Mesendoderm (in vitro differentiated cells): ENCODE measurements around the gene CTNNA3.

ENCODE experiments used
- DNase-seq: peaks from one replicate; pipeline ENCODE4 v3.0.0; 2013
- H2AK5ac ChIP-seq: 2 replicates; pipeline ENCODE4 v1.6.1; 2013; ENCODE audit warnings: low read length, inconsistent platforms
- H2BK120ac ChIP-seq: 2 replicates; pipeline ENCODE4 v1.6.1; 2013; ENCODE audit warnings: low read depth, mild to moderate bottlenecking, low read length, moderate library complexity, mixed read lengths
- H2BK15ac ChIP-seq: replicated peaks from 2 replicates; pipeline ENCODE4 v1.6.1; 2013; ENCODE audit warnings: low read depth, mild to moderate bottlenecking, moderate library complexity
- H2BK5ac ChIP-seq: 2 replicates; pipeline ENCODE4 v1.6.1; 2013; ENCODE audit warnings: low read length, inconsistent platforms
- H3K18ac ChIP-seq: 2 replicates; pipeline ENCODE4 v1.6.1; 2013; ENCODE audit warnings: mild to moderate bottlenecking, low read length, mixed read lengths
- H3K23ac ChIP-seq: one replicate; pipeline ENCODE4 v1.6.1; 2013; ENCODE audit warnings: low read length
- H3K27ac ChIP-seq: 2 replicates; pipeline ENCODE4 v1.5.1; 2013; ENCODE audit warnings: low read depth, mild to moderate bottlenecking, inconsistent platforms, low read length, moderate library complexity
- H3K27me3 ChIP-seq: 2 replicates; pipeline ENCODE4 v1.6.1; 2013; ENCODE audit warnings: low read length, control low read depth, mild to moderate bottlenecking, inconsistent platforms; ENCODE audit not compliant: insufficient read depth, poor library complexity
- H3K36me3 ChIP-seq: 2 replicates; pipeline ENCODE4 v1.6.1; 2013; ENCODE audit warnings: low read length, inconsistent platforms; ENCODE audit not compliant: control insufficient read depth, insufficient read depth
- H3K4ac ChIP-seq: one replicate; pipeline ENCODE4 v1.6.1; 2013; ENCODE audit warnings: low read depth, mild to moderate bottlenecking, low read length, moderate library complexity
- H3K4me1 ChIP-seq: 2 replicates; pipeline ENCODE4 v1.6.1; 2013; ENCODE audit warnings: low read depth, low read length, inconsistent platforms; ENCODE audit not compliant: control insufficient read depth
- H3K4me2 ChIP-seq: 2 replicates; pipeline ENCODE4 v1.6.1; 2013; ENCODE audit warnings: low read length
- H3K4me3 ChIP-seq: 2 replicates; pipeline ENCODE4 v1.5.1; 2013; ENCODE audit warnings: mild to moderate bottlenecking, low read length
- H3K56ac ChIP-seq: one replicate; pipeline ENCODE4 v1.6.1; 2013; ENCODE audit warnings: low read length
- H3K79me1 ChIP-seq: 2 replicates; pipeline ENCODE4 v1.6.1; 2013; ENCODE audit warnings: low read length, inconsistent platforms
- H3K79me2 ChIP-seq: 2 replicates; pipeline ENCODE4 v1.6.1; 2013; ENCODE audit warnings: mild to moderate bottlenecking, low read length; ENCODE audit not compliant: control insufficient read depth, insufficient read depth
- H3K9ac ChIP-seq: 2 replicates; pipeline ENCODE4 v1.6.1; 2013; ENCODE audit warnings: low read length, inconsistent platforms
- H4K5ac ChIP-seq: one replicate; pipeline ENCODE4 v1.6.1; 2013; ENCODE audit warnings: low read length
- H4K8ac ChIP-seq: one replicate; pipeline ENCODE4 v1.6.1; 2013; ENCODE audit warnings: low read depth, mild to moderate bottlenecking, control low read depth, low read length, moderate library complexity
- WGBS: extraction: QIAGEN DNeasy Blood & Tissue Kit; methylation state at CpG from one replicate; pipeline ENCODE4 v1.1.7; 2013; ENCODE audit warnings: low lambda C conversion rate, missing lambda C conversion rate; ENCODE audit not compliant: insufficient coverage; ENCODE audit errors: extremely low coverage; 5-methylcytosine and 5-hydroxymethylcytosine counted together

CTNNA3 gene

GRCh38 chr10:66823301-66823700 lies 872.7 kb downstream of the CTNNA3 start:
- no peak overlapping the region for H3K4ac ChIP-seq
- H2AK5ac ChIP-seq: no peak overlapping the region
- no peak overlapping the region for H3K27ac ChIP-seq
- no peaks in the 10 kb centered on the region for H3K36me3 ChIP-seq
- no peaks in the 10 kb centered on the region for H3K27me3 ChIP-seq
- DNase-seq: no peak
- H3K4me2 ChIP-seq: no peak overlapping the region
- H2BK120ac ChIP-seq: no peak overlapping the region
- H4K5ac ChIP-seq: no peak overlapping the region
- no peaks in the 10 kb centered on the region for H3K4me1 ChIP-seq
- no peak overlapping the region for H3K23ac ChIP-seq
- no peak overlapping the region for H2BK5ac ChIP-seq
- no peak overlapping the region for H3K56ac ChIP-seq
- H3K4me3 ChIP-seq: no peak overlapping the region
- H4K8ac ChIP-seq: no peak overlapping the region
- no peaks in the 10 kb centered on the region for H3K79me2 ChIP-seq
- WGBS: no CpG with 5 or more reads among the region's 1 CpG
- H3K9ac ChIP-seq: no peak overlapping the region
- no peak overlapping the region for H2BK15ac ChIP-seq
- H3K18ac ChIP-seq: no peak overlapping the region
- H3K79me1 ChIP-seq: no peaks in the 10 kb centered on the region

GRCh38 chr10:66822801-66823200 lies 873.2 kb downstream of the CTNNA3 start:
- DNase-seq: peak; percentile 12
- no peak overlapping the region for H3K4me3 ChIP-seq
- H2BK15ac ChIP-seq: no peak overlapping the region
- H3K79me1 ChIP-seq: no peaks in the 10 kb centered on the region
- H3K27ac ChIP-seq: no peak overlapping the region
- no CpG with 5 or more reads among the region's 1 CpG for WGBS
- H2BK5ac ChIP-seq: no peak overlapping the region
- H3K36me3 ChIP-seq: no peaks in the 10 kb centered on the region
- no peak overlapping the region for H2AK5ac ChIP-seq
- H3K4ac ChIP-seq: no peak overlapping the region
- H4K5ac ChIP-seq: no peak overlapping the region
- no peaks in the 10 kb centered on the region for H3K79me2 ChIP-seq
- H3K4me1 ChIP-seq: no peaks in the 10 kb centered on the region
- H3K18ac ChIP-seq: no peak overlapping the region
- no peaks in the 10 kb centered on the region for H3K27me3 ChIP-seq
- H3K9ac ChIP-seq: no peak overlapping the region
- H2BK120ac ChIP-seq: no peak overlapping the region
- no peak overlapping the region for H3K23ac ChIP-seq
- no peak overlapping the region for H3K56ac ChIP-seq
- H3K4me2 ChIP-seq: no peak overlapping the region
- no peak overlapping the region for H4K8ac ChIP-seq

GRCh38 chr10:66819691-66820090 lies 876.3 kb downstream of the CTNNA3 start:
- no peak overlapping the region for H3K9ac ChIP-seq
- H3K18ac ChIP-seq: no peak overlapping the region

GRCh38 chr10:66813122-66813521 lies 882.9 kb downstream of the CTNNA3 start:
- Histone ChIP-seq H2BK120ac (no peak overlapping the region), H3K79me1 (no peaks in the 10 kb centered on the region), H3K36me3 (no peaks in the 10 kb centered on the region), H3K27ac (no peak overlapping the region), H3K9ac (no peak overlapping the region), H3K18ac (no peak overlapping the region), H4K5ac (no peak overlapping the region), H2BK5ac (no peak overlapping the region), H2AK5ac (no peak overlapping the region), H3K4me2 (no peak overlapping the region), H3K4ac (no peak overlapping the region), H3K23ac (no peak overlapping the region), H3K4me3 (no peak overlapping the region), H2BK15ac (no peak overlapping the region), H3K27me3 (no peaks in the 10 kb centered on the region), H3K79me2 (no peaks in the 10 kb centered on the region), H3K4me1 (no peaks in the 10 kb centered on the region), H3K56ac (no peak overlapping the region), H4K8ac (no peak overlapping the region)
- no CpG with 5 or more reads among the region's 2 CpGs for WGBS
- no peak for DNase-seq

More at GRCh38 chr10:66819691-66820090, 876.3 kb downstream of the CTNNA3 start:
- H3K4me2 ChIP-seq: no peak overlapping the region
- H2BK5ac ChIP-seq: no peak overlapping the region
- no peaks in the 10 kb centered on the region for H3K79me1 ChIP-seq
- no peaks in the 10 kb centered on the region for H3K79me2 ChIP-seq
- H3K27ac ChIP-seq: no peak overlapping the region
- H2BK15ac ChIP-seq: no peak overlapping the region
- no peaks in the 10 kb centered on the region for H3K4me1 ChIP-seq
- H3K4ac ChIP-seq: no peak overlapping the region
- no peak overlapping the region for H4K8ac ChIP-seq
- no peak overlapping the region for H3K23ac ChIP-seq
- H4K5ac ChIP-seq: no peak overlapping the region
- DNase-seq: no peak
- no peak overlapping the region for H3K56ac ChIP-seq
- H3K4me3 ChIP-seq: no peak overlapping the region
- no peaks in the 10 kb centered on the region for H3K27me3 ChIP-seq
- H3K36me3 ChIP-seq: no peaks in the 10 kb centered on the region
- H2BK120ac ChIP-seq: no peak overlapping the region
- H2AK5ac ChIP-seq: no peak overlapping the region

GRCh38 chr10:66811211-66811610 lies 884.8 kb downstream of the CTNNA3 start:
- Histone ChIP-seq H3K27ac (no peak overlapping the region), H3K23ac (no peak overlapping the region), H2BK120ac (no peak overlapping the region), H3K4me2 (no peak overlapping the region), H3K4me3 (no peak overlapping the region), H3K9ac (no peak overlapping the region), H3K79me1 (no peaks in the 10 kb centered on the region), H3K27me3 (no peaks in the 10 kb centered on the region), H3K4me1 (no peaks in the 10 kb centered on the region), H3K18ac (no peak overlapping the region), H3K79me2 (no peaks in the 10 kb centered on the region), H2BK5ac (no peak overlapping the region), H3K4ac (no peak overlapping the region), H4K5ac (no peak overlapping the region), H2BK15ac (no peak overlapping the region), H3K56ac (no peak overlapping the region), H3K36me3 (no peaks in the 10 kb centered on the region), H4K8ac (no peak overlapping the region), H2AK5ac (no peak overlapping the region)
- DNase-seq: no peak
- WGBS: no CpG with 5 or more reads among the region's 4 CpGs

GRCh38 chr10:66809402-66809801 lies 886.6 kb downstream of the CTNNA3 start:
- Histone ChIP-seq H2BK15ac (no peak overlapping the region), H4K8ac (no peak overlapping the region), H3K4me2 (no peak overlapping the region), H3K4ac (no peak overlapping the region), H3K56ac (no peak overlapping the region), H3K9ac (no peak overlapping the region), H3K27ac (no peak overlapping the region), H3K18ac (no peak overlapping the region), H3K4me1 (no peaks in the 10 kb centered on the region), H2BK5ac (no peak overlapping the region), H3K79me1 (no peaks in the 10 kb centered on the region), H3K79me2 (no peaks in the 10 kb centered on the region), H4K5ac (no peak overlapping the region), H3K36me3 (no peaks in the 10 kb centered on the region), H2AK5ac (no peak overlapping the region), H3K23ac (no peak overlapping the region), H2BK120ac (no peak overlapping the region), H3K4me3 (no peak overlapping the region), H3K27me3 (no peaks in the 10 kb centered on the region)
- DNase-seq: no peak
- 100% methylated on average over 2 of the region's 4 CpGs for WGBS
